HepG2 (cell line): ENCODE results near the gene RCCD1. TPM values are rescaled to one million over a fixed set of nuclear protein-coding genes. Genes with fewer than 3 reads are reported as not detected.

Experiments
- ATAC-seq: fragments of 200-7000 bp; cut with Tn5 transposase; 3 replicates; pipeline ENCODE4 v1.9.1; 2020; ENCODE audit warnings: mild to moderate bottlenecking, moderate library complexity
- BruUV-seq: library from RNA; stranded (reverse); fragments of 400-500 nt; replicated peaks from 2 replicates; lab custom pipeline; 2021; lab: Mats Ljungman, UMichigan
- CTCF ChIA-PET: fragments of 300-600 bp; formaldehyde crosslinking; extraction: SDS; loops from one replicate; lab custom pipeline; 2021; ENCODE audit warnings: low total read pairs, inconsistent platforms, low intra/inter-chr PET ratio; lab: Yijun Ruan, JAX
- POLR2A ChIA-PET: fragments of 350-600 bp; sonication (Branson Sonifier 250); formaldehyde crosslinking; loops from one replicate; lab custom pipeline; 2020; ENCODE audit warnings: antibody characterized with exemption, inconsistent platforms; lab: Yijun Ruan, JAX
- DNase-seq: peaks from one replicate; pipeline ENCODE4 v3.0.0-alpha.2; 2015; ENCODE audit warnings: low spot score
- FAIRE-seq: peaks from 3 replicates; lab custom pipeline; 2011; peaks lifted over from hg19 to GRCh38; lab: Jason Lieb, UNC
- H2AFZ ChIP-seq: one replicate; pipeline ENCODE4 v1.6.1; 2011; ENCODE audit warnings: low read length, inconsistent platforms
- H3K27ac ChIP-seq: fragments of 300-600 bp; 3 replicates; pipeline ENCODE4 v1.8.0; 2011; ENCODE audit warnings: mixed run types, mild to moderate bottlenecking, mixed read lengths, low read length, inconsistent platforms; ENCODE audit not compliant: insufficient read depth; ENCODE audit errors: extremely low read length
- H3K27me3 ChIP-seq, 2 experiments: fragments of 200-600 bp in 1 of 2; 2 replicates in 1 of 2; 3 replicates in 1 of 2; pipeline versions ENCODE4 v1.6.0 to v1.8.0; 2011; ENCODE audit warnings: low read length in 2 of 2, mild to moderate bottlenecking in 2 of 2, moderate library complexity in 2 of 2, inconsistent platforms in 1 of 2; ENCODE audit not compliant: insufficient read depth in 2 of 2, control insufficient read depth in 1 of 2
- H3K36me3 ChIP-seq, 2 experiments: fragments of 200-600 bp in 1 of 2; replicated peaks in 1 of 2; 2 replicates in 1 of 2; 3 replicates in 1 of 2; pipeline versions ENCODE4 v1.5.1 to v1.8.0; 2011; ENCODE audit warnings: low read length in 2 of 2, inconsistent platforms in 1 of 2; ENCODE audit not compliant: insufficient read depth in 2 of 2, control insufficient read depth in 1 of 2
- H3K4me1 ChIP-seq: 2 replicates; pipeline ENCODE4 v1.5.1; 2012; ENCODE audit warnings: low read length, inconsistent platforms; ENCODE audit not compliant: insufficient read depth
- H3K4me2 ChIP-seq: 2 replicates; pipeline ENCODE4 v1.6.0; 2011; ENCODE audit warnings: low read depth, low read length, inconsistent platforms
- H3K4me3 ChIP-seq, 3 experiments: fragments of 200-600 bp in 1 of 3; sonication (generic), shearing (Covaris generic) in 1 of 3; replicated peaks in 1 of 3; 2 replicates each; pipeline ENCODE4 v1.5.1; 2011 to 2016; ENCODE audit warnings: low read length in 3 of 3, inconsistent platforms in 2 of 3, low read depth in 2 of 3, mild to moderate bottlenecking in 2 of 3, control low read depth in 1 of 3, mixed read lengths in 1 of 3; ENCODE audit not compliant: insufficient read depth in 1 of 3
- H3K79me2 ChIP-seq: one replicate; pipeline ENCODE4 v1.6.1; 2011; ENCODE audit warnings: low read length, inconsistent platforms; ENCODE audit not compliant: insufficient read depth
- H3K9ac ChIP-seq: 2 replicates; pipeline ENCODE4 v1.6.0; 2011; ENCODE audit warnings: mild to moderate bottlenecking, low read depth, low read length, inconsistent platforms; ENCODE audit not compliant: insufficient read depth
- H3K9me3 ChIP-seq: 2 replicates; pipeline ENCODE4 v1.5.1; 2012; ENCODE audit warnings: mild to moderate bottlenecking, low read length
- H4K20me1 ChIP-seq: 2 replicates; pipeline ENCODE4 v1.6.0; 2011; ENCODE audit warnings: inconsistent platforms, mild to moderate bottlenecking, low read length, moderate library complexity; ENCODE audit not compliant: insufficient read depth
- ATF1 ChIP-seq: IDR thresholded peaks from 2 replicates; pipeline ENCODE4 v1.6.1; 2016; ENCODE audit warnings: mild to moderate bottlenecking, control low read depth
- CEBPG ChIP-seq: IDR thresholded peaks from 2 replicates; pipeline ENCODE4 v1.6.1; 2016
- CTCF ChIP-seq: sonication (generic); formaldehyde crosslinking; IDR thresholded peaks from 2 replicates; pipeline ENCODE4 v1.5.0; 2020; ENCODE audit warnings: mild to moderate bottlenecking, missing genetic modification reagents, moderate library complexity
- ELF4 ChIP-seq: sonication (generic); formaldehyde crosslinking; IDR thresholded peaks from 2 replicates; pipeline ENCODE4 v1.5.0; 2020; ENCODE audit warnings: missing genetic modification reagents, mild to moderate bottlenecking, moderate library complexity, borderline replicate concordance
- HIC2 ChIP-seq: sonication (generic); formaldehyde crosslinking; IDR thresholded peaks from 2 replicates; pipeline ENCODE4 v1.9.0; 2022; ENCODE audit warnings: low read depth, missing genetic modification reagents
- IRX3 ChIP-seq: sonication (generic); formaldehyde crosslinking; IDR thresholded peaks from 2 replicates; pipeline ENCODE4 v1.8.1; 2023; ENCODE audit warnings: mild to moderate bottlenecking, low read depth, missing genetic modification reagents, borderline replicate concordance
- POGK ChIP-seq: sonication (generic); formaldehyde crosslinking; conservative IDR thresholded peaks from 2 replicates; pipeline ENCODE4 v1.8.0; 2022; ENCODE audit warnings: mild to moderate bottlenecking, moderate library complexity, missing genetic modification reagents
- RAD51 ChIP-seq: fragments of 450-650 bp; IDR thresholded peaks from 2 replicates; pipeline ENCODE4 v1.6.1; 2016; ENCODE audit warnings: borderline replicate concordance
- RBM39 ChIP-seq: fragments of 200-400 bp; formaldehyde crosslinking; IDR thresholded peaks from one replicate; pipeline ENCODE4 v1.6.1; 2018; ENCODE audit warnings: antibody characterized with exemption, mild to moderate bottlenecking, low read depth, low read length; ENCODE audit not compliant: poor library complexity, severe bottlenecking
- SRY ChIP-seq: sonication (generic); formaldehyde crosslinking; IDR thresholded peaks from 2 replicates; pipeline ENCODE4 v1.8.0; 2022; ENCODE audit warnings: mild to moderate bottlenecking, missing genetic modification reagents
- ZBTB43 ChIP-seq: sonication (generic); formaldehyde crosslinking; conservative IDR thresholded peaks from 2 replicates; pipeline ENCODE4 v1.4.0; 2020; ENCODE audit warnings: missing genetic modification reagents
- ZNF510 ChIP-seq: sonication (generic); formaldehyde crosslinking; IDR thresholded peaks from 2 replicates; pipeline ENCODE4 v1.4.0; 2020; ENCODE audit warnings: low read depth, mild to moderate bottlenecking, missing genetic modification reagents
- ZNF543 ChIP-seq: sonication (generic); formaldehyde crosslinking; IDR thresholded peaks from 2 replicates; pipeline ENCODE4 v1.4.0; 2020; ENCODE audit warnings: mild to moderate bottlenecking, missing genetic modification reagents
- ZNF616 ChIP-seq: sonication (generic); formaldehyde crosslinking; IDR thresholded peaks from 2 replicates; pipeline ENCODE4 v1.5.0; 2020; ENCODE audit warnings: low read depth, mild to moderate bottlenecking, missing genetic modification reagents
- ZNF703 ChIP-seq: sonication (generic); formaldehyde crosslinking; IDR thresholded peaks from 2 replicates; pipeline ENCODE4 v1.5.1; 2020; ENCODE audit warnings: missing genetic modification reagents, mild to moderate bottlenecking, moderate library complexity, borderline replicate concordance
- WGBS: methylation state at CpG from one replicate; pipeline ENCODE4 v1.1.6; 2017; ENCODE audit warnings: low lambda C conversion rate; 5-methylcytosine and 5-hydroxymethylcytosine counted together
- in situ Hi-C: cut with HindIII; loops from 2 replicates; pipeline ENCODE4 v1.10.0; 2017; ENCODE audit warnings: low pct_unique_long_range_greater_than_20kb; ENCODE audit not compliant: extremely low pct_ligation_motif_present
- intact Hi-C: fragments of 100-400 bp; cut with micrococcal nuclease; formaldehyde crosslinking; loops from one replicate; pipeline ENCODE4 v1.10.0; 2022; ENCODE audit not compliant: unreplicated experiment
- polyA plus RNA-seq, 8 experiments: library from polyadenylated mRNA; depleted of rRNA in 3 of 8; stranded (reverse) in 7 of 8; unstranded in 1 of 8; fragments of >200 nt; fragmentation: Illumina TruSeq in 4 of 8; extraction: Trizol in 4 of 8; gene quantifications; 2 replicates each; pipeline versions ENCODE4 v1.2.1 to v1.2.3, GENCODE V29; 2011 to 2016; ENCODE audit warnings: low read depth in 4 of 8, missing spikeins in 1 of 8, mixed read lengths in 1 of 8; ENCODE audit not compliant: insufficient read depth in 1 of 8
- total RNA-seq, 5 experiments: library from RNA; depleted of rRNA; stranded (reverse); fragments of >200 nt; fragmentation: Illumina TruSeq; extraction: Trizol; gene quantifications; 2 replicates each; pipeline ENCODE4 v1.2.3, GENCODE V29; 2016; ENCODE audit warnings: low read depth in 1 of 5

Gene RCCD1
- total and polyA plus RNA-seq, 2 of the 13 experiments (the other 11 are each of a cell fraction or from before 2014, with no cell fraction given): 14.1 to 15.1 TPM

- WGBS: 1% methylated on average over 14 of the region's 52 CpGs
- FAIRE-seq: peak; percentile 48
- Histone ChIP-seq H3K79me2 (peaks cover 6% of the 10 kb centered on the region), H3K4me1 (peaks cover 62% of the 10 kb centered on the region), H2AFZ (peak within 1 kb of the TSS; percentile 56), H4K20me1 (no peaks in the 10 kb centered on the region), H3K9ac (peak within 1 kb of the TSS; percentile 88), H3K27me3 (no peaks in the 10 kb centered on the region; a peak in 2 of 5 replicates), H3K36me3 (no peaks in the 10 kb centered on the region), H3K9me3 (no peaks in the 10 kb centered on the region), H3K27ac (peak within 1 kb of the TSS; percentile 96), H3K4me3 (peak within 1 kb of the TSS; percentile 67 to 91 (median 87)), H3K4me2 (peak within 1 kb of the TSS; percentile 89)
- in situ Hi-C loops (loop anchor here (25.0 kb wide), 1 partner anchor 330 kb away; no protein-coding TSS in a partner anchor), intact Hi-C loops (loop anchor here (5.0 to 10.0 kb wide), 4 partner anchors 45 to 120 kb away; partner anchors contain the start of gene PRC1)
- peak; percentile 69 for ATAC-seq
- BruUV-seq: no TSS peak
- ChIA-PET POLR2A (interaction anchor here (0.6 to 4.5 kb wide), 19 partner anchors 10 to 740 kb away, joined by 3 to 45 read pairs (median 4); partner anchors contain the start of genes MAN2A2, PRC1, RCCD1 and VPS33B), CTCF (interaction anchor here (0.8 to 1.4 kb wide), 3 partner anchors 28 to 101 kb away, joined by 3 to 4 read pairs (median 3); no protein-coding TSS in a partner anchor)
- DNase-seq: peak; percentile 86
- TF ChIP-seq POGK (CRISPR knock-in tag) (0 out of 2 replicates have a peak, but pooled peaks have one; percentile 27), ATF1 (CRISPR knock-in tag) (no peak), ZBTB43 (CRISPR knock-in tag) (peak; percentile 49), ELF4 (CRISPR knock-in tag) (peak; percentile 51; the same call in 1 of the 2 replicates), CEBPG (CRISPR knock-in tag) (0 out of 2 replicates have a peak, but pooled peaks have one; percentile 4), ZNF510 (CRISPR knock-in tag) (no peak; the same call in 1 of the 2 replicates), CTCF (CRISPR knock-in tag) (peak; percentile 93), RAD51 (no peak), SRY (CRISPR knock-in tag) (peak; percentile 69), IRX3 (0 out of 2 replicates have a peak, but pooled peaks have one; percentile 56), ZNF616 (CRISPR knock-in tag) (peak; percentile 55; the same call in 1 of the 2 replicates), ZNF543 (CRISPR knock-in tag) (peak; percentile 67), RBM39 (no peak), ZNF703 (CRISPR knock-in tag) (no peak), HIC2 (CRISPR knock-in tag) (peak; percentile 66; the same call in 1 of the 2 replicates)
Measured at GRCh38 chr15:90931828-90932659, 22.6 kb upstream of the RCCD1 start, which contains the start of gene HDDC3. HDDC3 (minus strand) TSS chr15:90932549; CDS start chr15:90932540, 9 bp downstream.
